Stimulated activated CD8-positive, alpha-beta memory T cell treated with anti-CD3 and anti-CD28 coated beads, Interleukin-4, amount 100 ng/mL, for 1 hour (primary cell): ENCODE results near the gene USP24.
"Not testable (repeated sequence)": the region's sequence is repeated elsewhere in the genome, so short reads cannot be mapped to it uniquely, and the experiment has no call there.

ENCODE experiments used
- DNase-seq, 2 donors: peaks; one replicate each; pipeline ENCODE4 v3.0.0-alpha.2; 2020; ENCODE audit warnings: low read depth in 2 of 2, low spot score in 1 of 2

The USP24 gene

DNA sequence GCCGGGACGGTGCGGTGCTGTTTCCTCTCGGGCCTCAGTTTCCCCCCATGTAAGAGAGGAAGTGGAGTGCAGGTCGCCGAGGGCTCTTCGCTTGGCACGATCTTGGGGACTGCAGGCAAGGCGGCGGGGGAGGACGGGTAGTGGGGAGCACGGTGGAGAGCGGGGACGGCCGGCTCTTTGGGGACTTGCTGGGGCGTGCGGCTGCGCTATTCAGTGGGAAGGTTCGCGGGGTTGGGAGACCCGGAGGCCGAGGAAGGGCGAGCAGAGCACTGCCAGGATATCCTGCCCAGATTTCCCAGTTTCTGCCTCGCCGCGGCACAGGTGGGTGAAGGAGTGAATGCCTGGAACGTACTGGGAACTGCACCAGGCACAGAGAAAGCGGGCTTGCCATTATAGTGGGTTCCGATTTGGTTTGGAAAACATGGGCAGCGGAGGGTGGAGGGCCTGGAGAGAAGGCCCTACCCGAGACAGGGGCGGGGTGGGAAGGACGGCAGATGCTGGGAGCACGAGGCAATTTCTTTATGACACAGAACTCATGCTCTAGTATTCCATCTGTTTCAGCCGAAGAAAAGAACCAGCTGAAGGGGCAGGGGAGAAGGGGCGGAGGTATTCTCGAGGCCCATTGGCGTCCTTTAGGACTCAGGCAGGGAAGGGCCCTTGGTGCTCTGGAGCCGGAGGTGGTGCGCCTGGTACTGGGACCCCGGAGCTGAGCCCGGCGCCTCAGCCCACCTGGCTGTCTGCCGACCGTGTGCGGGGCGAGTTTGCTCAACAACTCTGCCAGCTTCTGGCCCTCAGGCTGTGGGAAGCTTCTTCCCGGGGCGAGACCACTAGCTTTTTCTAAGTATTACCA, 174.9 kb downstream of the USP24 start:
- DNase-seq, result no peak

DNA sequence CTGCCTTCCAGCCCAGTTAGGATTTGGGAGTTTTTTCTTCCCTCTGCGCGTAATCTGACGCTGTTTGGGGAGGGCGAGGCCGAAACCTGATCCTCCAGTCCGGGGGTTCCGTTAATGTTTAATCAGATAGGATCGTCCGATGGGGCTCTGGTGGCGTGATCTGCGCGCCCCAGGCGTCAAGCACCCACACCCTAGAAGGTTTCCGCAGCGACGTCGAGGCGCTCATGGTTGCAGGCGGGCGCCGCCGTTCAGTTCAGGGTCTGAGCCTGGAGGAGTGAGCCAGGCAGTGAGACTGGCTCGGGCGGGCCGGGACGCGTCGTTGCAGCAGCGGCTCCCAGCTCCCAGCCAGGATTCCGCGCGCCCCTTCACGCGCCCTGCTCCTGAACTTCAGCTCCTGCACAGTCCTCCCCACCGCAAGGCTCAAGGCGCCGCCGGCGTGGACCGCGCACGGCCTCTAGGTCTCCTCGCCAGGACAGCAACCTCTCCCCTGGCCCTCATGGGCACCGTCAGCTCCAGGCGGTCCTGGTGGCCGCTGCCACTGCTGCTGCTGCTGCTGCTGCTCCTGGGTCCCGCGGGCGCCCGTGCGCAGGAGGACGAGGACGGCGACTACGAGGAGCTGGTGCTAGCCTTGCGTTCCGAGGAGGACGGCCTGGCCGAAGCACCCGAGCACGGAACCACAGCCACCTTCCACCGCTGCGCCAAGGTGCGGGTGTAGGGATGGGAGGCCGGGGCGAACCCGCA, 175.7 kb downstream of the USP24 start, which contains the start of gene PCSK9:
Gene PCSK9 (plus strand): TSS at position 207 of the 741 bp plus-strand sequence. CDS start 290 bp downstream, at position 497.
- DNase-seq, result no peak

DNA sequence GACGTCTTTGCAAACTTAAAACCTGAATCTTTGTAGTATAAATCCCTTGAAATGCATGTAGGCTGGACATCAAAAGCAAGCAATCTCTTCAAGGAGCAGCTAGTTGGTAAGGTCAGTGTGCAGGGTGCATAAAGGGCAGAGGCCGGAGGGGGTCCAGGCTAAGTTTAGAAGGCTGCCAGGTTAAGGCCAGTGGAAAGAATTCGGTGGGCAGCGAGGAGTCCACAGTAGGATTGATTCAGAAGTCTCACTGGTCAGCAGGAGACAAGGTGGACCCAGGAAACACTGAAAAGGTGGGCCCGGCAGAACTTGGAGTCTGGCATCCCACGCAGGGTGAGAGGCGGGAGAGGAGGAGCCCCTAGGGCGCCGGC, 176.2 kb downstream of the USP24 start:
- DNase-seq, result no peak

DNA sequence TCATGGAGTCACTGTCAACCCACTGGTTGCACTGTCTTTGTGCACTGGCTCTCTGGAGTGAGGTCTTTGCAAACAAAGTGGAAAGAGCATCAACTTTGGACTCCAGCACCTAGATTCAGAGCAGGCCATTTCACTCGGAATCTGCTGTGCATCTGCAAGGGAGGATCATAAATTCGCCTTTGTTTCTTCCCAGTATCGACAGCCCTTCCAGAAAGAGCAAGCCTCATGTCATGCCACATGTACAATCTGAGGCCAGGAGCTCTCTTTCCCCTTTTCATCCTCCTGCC, 176.7 kb downstream of the USP24 start:
- DNase-seq, result no peak

DNA sequence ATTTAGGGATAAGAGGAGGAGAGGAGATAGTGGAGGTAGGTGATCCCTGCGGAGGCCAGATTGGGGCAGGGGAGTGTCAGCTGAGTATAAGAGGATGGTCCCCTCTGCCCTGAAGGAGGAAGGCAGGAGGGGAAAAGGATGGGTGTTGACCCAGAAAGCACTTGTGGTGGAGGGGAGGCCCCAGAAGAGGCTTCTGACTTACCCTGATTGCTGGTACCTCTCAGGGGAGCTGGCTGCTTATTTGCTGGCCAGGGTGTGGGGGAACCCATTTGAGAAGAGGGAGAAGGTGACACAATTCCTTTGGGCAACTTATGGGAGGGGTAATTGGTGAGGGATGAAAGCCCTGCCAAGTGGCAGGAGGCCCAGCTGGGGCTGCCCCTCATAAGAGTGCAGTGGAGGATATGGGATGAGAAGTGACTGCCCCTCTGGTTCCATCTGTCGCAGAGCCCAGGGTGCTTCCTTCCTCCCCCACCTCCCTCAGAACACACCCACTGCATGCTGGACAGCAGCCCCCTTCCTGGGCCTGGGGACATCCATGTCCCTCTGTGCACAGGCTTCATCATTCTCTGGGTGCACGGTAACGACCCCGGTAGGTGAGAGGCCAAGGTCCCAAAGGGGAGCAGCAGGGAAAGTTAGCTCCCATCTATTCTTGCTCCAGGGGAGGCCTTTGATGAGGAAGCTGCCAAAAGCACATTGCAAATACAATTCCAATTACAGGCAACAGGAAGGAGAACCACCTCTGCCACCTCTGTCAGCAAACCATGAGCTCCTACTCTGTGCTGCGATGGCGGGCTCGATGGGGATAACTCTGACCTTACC, 177.2 kb downstream of the USP24 start:
- no peak for DNase-seq

DNA sequence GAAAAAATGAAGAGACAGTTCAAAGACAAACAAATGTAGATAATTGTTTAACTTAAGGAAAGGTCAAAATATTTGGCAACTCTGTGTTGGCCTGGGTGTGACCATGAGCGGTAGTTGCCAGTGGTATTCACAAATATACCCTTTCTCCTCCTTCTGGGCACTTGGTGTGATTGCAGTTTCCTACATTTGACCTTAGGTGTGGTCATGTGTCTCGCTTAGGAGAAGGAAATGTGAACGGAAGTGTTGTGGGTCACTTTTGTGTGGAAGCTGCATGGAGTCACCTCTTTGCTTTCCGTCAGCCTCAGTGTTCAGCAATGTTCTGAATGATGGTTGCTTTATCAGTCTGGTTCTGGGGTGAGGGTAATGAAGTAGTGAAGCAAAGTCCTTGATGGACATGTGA, 179.3 kb downstream of the USP24 start:
- DNase-seq, result no peak

DNA sequence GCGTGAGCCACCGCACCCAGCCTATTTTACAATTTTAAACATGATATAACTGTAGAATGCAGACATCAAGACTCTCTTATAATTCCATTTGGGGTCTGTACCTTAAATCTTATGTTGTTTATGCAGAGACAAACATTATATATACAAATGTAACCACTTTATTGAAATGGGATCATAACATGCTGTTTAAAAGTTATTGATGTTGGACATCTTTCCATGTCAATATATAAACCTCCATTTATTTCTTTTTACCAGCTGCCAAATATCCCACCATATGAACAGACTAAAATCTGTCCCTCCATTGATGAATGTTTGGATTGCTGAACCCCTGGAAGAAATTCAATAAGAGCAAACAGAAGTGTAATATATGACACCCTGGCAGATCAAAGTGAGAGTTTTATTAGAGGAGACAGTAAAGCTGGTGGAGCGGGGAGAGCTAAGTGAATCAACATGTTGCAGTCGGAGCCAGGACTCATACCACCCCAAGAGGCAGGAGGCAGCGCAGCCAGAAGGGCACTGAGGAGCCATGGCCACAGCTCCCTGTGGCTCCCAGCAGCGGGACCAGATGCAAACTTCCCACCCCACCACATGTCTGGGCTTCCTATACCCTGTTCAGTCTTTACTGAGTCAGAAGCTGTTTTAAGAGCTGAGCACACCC, 180.6 kb downstream of the USP24 start:
- no peak for DNase-seq

DNA sequence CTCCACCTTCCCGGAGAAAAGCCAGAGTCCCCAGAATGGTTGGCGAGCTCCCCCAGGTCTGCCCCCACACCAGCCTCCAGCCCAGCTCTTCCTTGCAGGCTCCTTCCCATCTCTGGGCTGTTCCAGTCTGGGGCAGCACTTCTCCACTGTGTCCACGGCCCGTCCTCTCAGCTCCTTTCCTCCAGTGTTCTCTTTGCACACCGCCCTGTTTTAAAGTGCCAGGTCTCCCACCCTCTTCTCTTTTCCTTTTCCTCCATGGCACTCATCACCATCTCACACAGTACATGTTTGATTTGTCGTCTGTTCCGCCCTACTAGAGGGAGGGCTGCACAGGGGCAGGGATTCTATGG, 181.9 kb downstream of the USP24 start:
- no peak for DNase-seq

DNA sequence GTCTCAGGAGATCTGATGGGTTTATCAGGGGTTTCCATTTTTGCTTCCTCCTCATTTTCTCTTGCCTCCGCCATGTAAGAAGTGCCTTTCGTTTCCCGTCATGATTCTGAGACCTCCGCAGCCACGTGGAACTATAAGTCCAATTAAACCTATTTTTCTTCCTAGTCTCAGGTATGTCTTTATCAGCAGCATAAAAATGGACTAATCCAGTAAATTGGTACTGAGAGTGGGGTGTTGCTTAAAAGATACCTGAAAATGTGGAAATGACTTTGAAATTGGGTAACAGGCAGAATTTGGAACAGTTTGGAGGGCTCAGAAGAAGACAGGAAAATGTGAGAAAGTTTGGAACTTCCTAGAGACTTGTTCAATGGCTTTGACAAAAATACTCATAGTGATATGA, 184.1 kb downstream of the USP24 start:
- DNase-seq, result not testable (repeated sequence)

DNA sequence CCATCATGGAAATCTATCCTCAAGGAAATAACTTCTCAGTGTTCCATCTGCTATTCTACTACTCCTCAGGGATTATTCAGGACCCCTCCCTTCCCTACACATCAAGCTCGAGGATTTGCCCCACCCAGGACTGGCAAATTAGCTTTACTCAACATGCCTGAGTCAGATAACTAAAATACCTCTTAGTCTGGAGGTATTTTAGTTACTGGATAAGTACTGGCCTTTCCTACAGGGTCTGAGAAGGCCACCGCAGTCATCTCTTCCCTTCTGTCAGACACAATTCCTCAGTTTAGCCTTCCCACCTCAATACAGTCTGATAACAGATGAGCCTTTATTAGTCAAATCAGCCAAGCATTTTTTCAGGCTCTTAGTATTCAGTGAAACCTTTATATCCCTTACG, 188.5 kb downstream of the USP24 start:
- DNase-seq, result not testable (repeated sequence)

DNA sequence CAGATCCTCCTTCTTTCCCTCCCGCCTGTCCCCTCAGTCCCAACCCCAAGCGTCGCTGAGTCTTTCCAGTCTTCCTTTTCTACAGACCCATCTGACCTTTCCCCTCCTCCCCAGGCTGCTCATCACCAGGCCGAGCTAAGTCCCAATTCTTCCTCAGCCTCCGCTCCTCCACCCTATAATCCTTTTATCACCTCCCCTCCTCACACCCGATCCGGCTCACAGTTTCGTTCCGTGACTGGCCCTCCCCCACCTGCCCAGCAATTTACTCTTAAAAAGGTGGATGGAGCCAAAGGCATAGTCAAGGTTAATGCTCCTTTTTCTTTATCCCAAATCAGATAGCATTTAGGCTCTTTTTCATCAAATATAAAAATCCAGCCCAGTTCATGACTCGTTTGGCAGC, 191.0 kb downstream of the USP24 start:
- DNase-seq, result not testable (repeated sequence)

DNA sequence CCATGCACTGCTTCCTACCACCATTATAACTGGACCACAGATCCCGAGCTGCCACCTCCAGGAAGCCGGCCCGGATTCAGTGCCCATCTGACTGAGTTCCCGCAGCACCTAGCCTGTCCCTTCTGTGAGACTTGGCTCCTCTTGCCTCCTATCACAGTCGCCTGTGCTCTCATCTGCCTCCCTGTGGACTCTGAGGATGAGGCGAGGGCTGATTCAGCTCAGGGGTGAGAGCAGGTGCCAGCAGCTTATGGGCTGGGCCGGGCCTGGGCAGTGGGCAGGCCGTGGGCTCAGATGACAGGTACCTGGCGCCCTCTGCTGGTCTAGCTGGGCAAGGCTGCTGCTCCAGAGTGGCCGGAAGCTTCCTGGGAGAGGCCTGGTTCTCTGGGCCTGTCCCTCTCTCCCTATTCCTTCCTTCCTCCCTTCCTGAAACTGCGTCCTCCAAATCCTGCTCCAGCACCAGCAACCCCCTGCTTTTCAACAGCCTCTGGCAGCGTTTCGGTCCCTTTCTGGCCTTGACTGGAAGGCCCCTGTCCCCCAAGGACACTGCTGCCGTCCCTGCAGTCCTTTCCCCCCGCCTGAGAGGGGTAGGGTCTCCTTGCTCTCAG, 193.1 kb downstream of the USP24 start:
- peak; percentile 8 to 21 for DNase-seq

DNA sequence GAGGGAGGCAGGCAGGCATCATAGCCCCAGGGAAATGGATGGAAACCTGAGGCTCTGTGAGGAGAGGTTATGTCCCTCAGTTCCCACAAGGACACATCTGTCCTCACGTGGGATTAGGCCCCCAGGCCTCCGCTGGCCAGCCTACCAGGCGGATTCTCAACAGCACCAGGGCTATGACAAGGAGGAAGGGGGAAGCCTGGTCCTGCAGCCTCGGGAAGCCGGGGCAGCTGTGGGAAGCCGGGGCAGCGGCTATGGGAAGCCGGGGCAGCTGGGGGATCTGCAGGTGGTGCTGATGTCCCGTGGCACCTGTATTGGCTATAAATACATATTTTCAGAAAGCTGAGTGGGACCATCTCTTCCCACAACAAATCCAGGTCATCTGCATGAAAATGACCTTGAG, 196.8 kb downstream of the USP24 start:
- no peak for DNase-seq
